Esophagus muscularis mucosa (tissue), 4 donors: Measurements from ENCODE around the gene RANBP17. TPM values are rescaled to one million over a fixed set of nuclear protein-coding genes. Genes with fewer than 3 reads are reported as not detected.

Source experiments
- DNase-seq: peaks from one replicate; pipeline ENCODE4 v3.0.0-alpha.2; 2017; ENCODE audit errors: extremely low spot score
- H3K27ac ChIP-seq, 4 donors: fragments of 200-600 bp; sonication (generic); replicated peaks in 1 of 4; 1 replicate in 3 of 4; 2 replicates in 1 of 4; pipeline ENCODE4 v1.5.1; 2016 to 2019; ENCODE audit warnings: mild to moderate bottlenecking in 1 of 4
- H3K27me3 ChIP-seq, 4 donors: fragments of 200-600 bp; sonication (generic); one replicate each; pipeline versions ENCODE4 v1.5.1 to v1.6.0; 2016 to 2019
- H3K36me3 ChIP-seq, 4 donors: fragments of 200-600 bp; sonication (generic); one replicate each; pipeline ENCODE4 v1.5.1; 2016 to 2019
- H3K4me1 ChIP-seq, 4 donors: fragments of 200-600 bp; sonication (generic); one replicate each; pipeline ENCODE4 v1.5.1; 2016 to 2019
- H3K4me3 ChIP-seq, 4 donors: fragments of 200-600 bp; sonication (generic); 1 replicate in 2 of 4; 2 replicates in 2 of 4; pipeline ENCODE4 v1.5.1; 2016 to 2019; ENCODE audit warnings: mild to moderate bottlenecking in 4 of 4, moderate library complexity in 1 of 4
- H3K9me3 ChIP-seq, 4 donors: fragments of 200-600 bp; sonication (generic); 1 replicate in 3 of 4; 2 replicates in 1 of 4; pipeline ENCODE4 v1.5.1; 2016 to 2019
- CTCF ChIP-seq, 3 experiments: fragments of 200-600 bp in 2 of 3; fragments of 450-650 bp in 1 of 3; sonication (generic) in 2 of 3; IDR thresholded peaks; one replicate each; pipeline ENCODE4 v1.5.1; 2017 to 2019; ENCODE audit warnings: antibody characterized with exemption in 3 of 3, mild to moderate bottlenecking in 2 of 3, moderate library complexity in 1 of 3
- EP300 ChIP-seq: sonication (generic); formaldehyde crosslinking; IDR thresholded peaks from one replicate; pipeline ENCODE4 v1.6.1; 2017; ENCODE audit warnings: antibody characterized with exemption
- POLR2A ChIP-seq: fragments of 450-650 bp; IDR thresholded peaks from one replicate; pipeline ENCODE4 v1.6.1; 2017; ENCODE audit warnings: antibody characterized with exemption, moderate library complexity, mild to moderate bottlenecking, low read depth
- POLR2AphosphoS5 ChIP-seq, 2 donors: sonication (generic); formaldehyde crosslinking; IDR thresholded peaks; one replicate each; pipeline ENCODE4 v1.6.1; 2017; ENCODE audit warnings: antibody characterized with exemption in 2 of 2
- WGBS: methylation state at CpG from one replicate; pipeline ENCODE4 v1.1.5; 2018; 5-methylcytosine and 5-hydroxymethylcytosine counted together
- intact Hi-C: fragments of 100-400 bp; cut with DNase I; formaldehyde crosslinking; loops from one replicate; pipeline ENCODE4 v1.15.1; 2023
- total RNA-seq, 4 donors: library from RNA; depleted of rRNA; stranded (reverse); fragments of >200 nt; gene quantifications; one replicate each; pipeline versions ENCODE4 v1.1.0 to v1.2.1, GENCODE V29; 2016

The RANBP17 gene
- total RNA-seq, 4 donors from 2014 or later = 16.4 to 28.2 (median 17.7) TPM

- Histone ChIP-seq H3K27me3 (peaks cover 14 to 100% (median 76%) of the 10 kb centered on the region in 4 donors), H3K4me1 (peaks cover 30 to 56% (median 46%) of the 10 kb centered on the region in 4 donors), H3K36me3 (no peaks in the 10 kb centered on the region), H3K4me3 (no peak overlapping the region), H3K9me3 (no peaks in the 10 kb centered on the region), H3K27ac (no peak overlapping the region)
- 20% methylated on average over 11 of the region's 11 CpGs for WGBS
- no peak for DNase-seq
- TF ChIP-seq EP300 = no peak
- TF ChIP-seq POLR2AphosphoS5 (IDR thresholded peaks at IDR 0.05) = no peak
- TF ChIP-seq CTCF (IDR thresholded peaks at IDR 0.05) = no peak
- TF ChIP-seq POLR2A = no peak
- intact Hi-C loops = no loop called here
Measured at GRCh38 chr5:171317230-171317629, 455.4 kb downstream of the RANBP17 start.

- TF ChIP-seq EP300 (no peak), POLR2AphosphoS5 (IDR thresholded peaks at IDR 0.05) (no peak), CTCF (IDR thresholded peaks at IDR 0.05) (no peak), POLR2A (no peak)
- intact Hi-C loops = no loop called here
- peaks cover 23 to 48% (median 39%) of the 10 kb centered on the region in 4 donors for H3K4me1 ChIP-seq
- no peak for DNase-seq
- H3K4me3 ChIP-seq = no peak overlapping the region
- no peaks in the 10 kb centered on the region for H3K9me3 ChIP-seq
- H3K36me3 ChIP-seq = no peaks in the 10 kb centered on the region
- no peak overlapping the region for H3K27ac ChIP-seq
- WGBS = 19% methylated on average over 7 of the region's 9 CpGs
- peaks cover 10 to 100% (median 68%) of the 10 kb centered on the region in 4 donors for H3K27me3 ChIP-seq
Measured at GRCh38 chr5:171318026-171318425, 456.2 kb downstream of the RANBP17 start.

- no peaks in the 10 kb centered on the region for H3K9me3 ChIP-seq
- intact Hi-C loops = no loop called here
- no peaks in the 10 kb centered on the region for H3K36me3 ChIP-seq
- H3K27ac ChIP-seq = no peak overlapping the region
- DNase-seq = no peak
- H3K4me1 ChIP-seq = peaks cover 7 to 14% (median 9%) of the 10 kb centered on the region in 4 donors
- WGBS = 85% methylated on average over 5 of the region's 7 CpGs
- no peak overlapping the region for H3K4me3 ChIP-seq
- TF ChIP-seq EP300 (no peak), POLR2AphosphoS5 (IDR thresholded peaks at IDR 0.05) (no peak), POLR2A (no peak), CTCF (IDR thresholded peaks at IDR 0.05) (no peak)
- H3K27me3 ChIP-seq = peaks cover 0 to 100% (median 42%) of the 10 kb centered on the region in 4 donors
Measured at GRCh38 chr5:171321447-171321846, 459.6 kb downstream of the RANBP17 start.

GRCh38 chr5:171322527-171322926, 460.7 kb downstream of the RANBP17 start:
- WGBS = 92% methylated on average over 5 of the region's 5 CpGs
- H3K4me3 ChIP-seq = no peak overlapping the region
- DNase-seq = no peak
- no peak for TF ChIP-seq POLR2A
- no peak for TF ChIP-seq POLR2AphosphoS5 (IDR thresholded peaks at IDR 0.05)
- TF ChIP-seq CTCF (IDR thresholded peaks at IDR 0.05) = no peak
- no peak for TF ChIP-seq EP300
- peaks cover 0 to 4% (median 0%) of the 10 kb centered on the region in 4 donors for H3K4me1 ChIP-seq
- H3K27me3 ChIP-seq = peaks cover 0 to 99% (median 32%) of the 10 kb centered on the region in 4 donors
- H3K36me3 ChIP-seq = no peaks in the 10 kb centered on the region
- intact Hi-C loops = no loop called here
- H3K27ac ChIP-seq = no peak overlapping the region
- no peaks in the 10 kb centered on the region for H3K9me3 ChIP-seq

GRCh38 chr5:171323007-171323406, 461.2 kb downstream of the RANBP17 start:
- WGBS = 73% methylated on average over 3 of the region's 3 CpGs
- Histone ChIP-seq H3K27me3 (peaks cover 0 to 99% (median 27%) of the 10 kb centered on the region in 4 donors), H3K9me3 (no peaks in the 10 kb centered on the region), H3K4me3 (no peak overlapping the region), H3K36me3 (no peaks in the 10 kb centered on the region), H3K27ac (no peak overlapping the region), H3K4me1 (peaks cover 0 to 1% (median 0%) of the 10 kb centered on the region in 4 donors)
- no peak for DNase-seq
- TF ChIP-seq CTCF (IDR thresholded peaks at IDR 0.05) (no peak), EP300 (no peak), POLR2AphosphoS5 (IDR thresholded peaks at IDR 0.05) (no peak), POLR2A (no peak)
- intact Hi-C loops = no loop called here
